NT2/D1 (cell line): ENCODE results near the gene IL4R.
"Not testable (repeated sequence)": the region's sequence is repeated elsewhere in the genome, so short reads cannot be mapped to it uniquely, and the experiment has no call there.

ENCODE experiments used
- SUZ12 ChIP-seq: IDR thresholded peaks from 2 replicates; pipeline ENCODE4 v1.6.1; 2011; ENCODE audit not compliant: insufficient read length, insufficient read depth; ENCODE audit errors: extremely low read depth
- YY1 ChIP-seq: IDR thresholded peaks from 2 replicates; pipeline ENCODE4 v1.6.1; 2011; ENCODE audit not compliant: insufficient read length, insufficient read depth
- ZNF274 ChIP-seq: IDR thresholded peaks from 2 replicates; pipeline ENCODE4 v1.6.1; 2011; ENCODE audit warnings: mild to moderate bottlenecking, low read depth, low read length

- TF ChIP-seq SUZ12, YY1, ZNF274: not testable (repeated sequence)
These were observed 25.5 kb upstream of the IL4R start for GRCh38 chr16:27288313-27288712.
